Activated CD8-positive, alpha-beta T cell treated with anti-CD3 and anti-CD28 coated beads, Interleukin-2, amount 10 ng/mL, durations not matched to agents 7 days and 5 days (primary cell): ENCODE results near the gene NTHL1. TPM values are rescaled to one million over a fixed set of nuclear protein-coding genes. Genes with fewer than 3 reads are reported as not detected.
"Not testable (repeated sequence)": the region's sequence is repeated elsewhere in the genome, so short reads cannot be mapped to it uniquely, and the experiment has no call there.

Experiments used
- ATAC-seq: fragments of 150-1000 bp; cut with Tn5 transposase; one replicate; pipeline ENCODE4 v1.10.0; 2021; ENCODE audit warnings: moderate library complexity
- CTCF ChIA-PET: fragments of 350-600 bp; sonication (Branson Sonifier 250); formaldehyde crosslinking; loops from one replicate; lab custom pipeline; 2021; ENCODE audit warnings: antibody characterized with exemption; lab: Charles Lee
- POLR2A ChIA-PET: fragments of 350-600 bp; sonication (Branson Sonifier 250); formaldehyde crosslinking; loops from one replicate; lab custom pipeline; 2021; ENCODE audit warnings: antibody characterized with exemption; lab: Charles Lee
- DNase-seq: peaks from one replicate; pipeline ENCODE4 v3.0.0-alpha.2; 2020
- H3K27ac Mint-ChIP-seq: one replicate; pipeline ENCODE4 v1.8.0; 2021; ENCODE audit warnings: mild to moderate bottlenecking, mixed read lengths
- H3K27me3 Mint-ChIP-seq: one replicate; pipeline ENCODE4 v1.8.0; 2021; ENCODE audit warnings: low read depth, mixed read lengths
- H3K36me3 Mint-ChIP-seq: one replicate; pipeline ENCODE4 v1.8.0; 2021; ENCODE audit warnings: low read depth, mixed read lengths
- H3K4me1 Mint-ChIP-seq: one replicate; pipeline ENCODE4 v1.8.0; 2021; ENCODE audit warnings: low read depth, mixed read lengths
- H3K4me3 Mint-ChIP-seq: one replicate; pipeline ENCODE4 v1.8.0; 2021; ENCODE audit warnings: mild to moderate bottlenecking, mixed read lengths
- H3K9me3 Mint-ChIP-seq: one replicate; pipeline ENCODE4 v1.8.0; 2022; ENCODE audit warnings: mixed read lengths; ENCODE audit not compliant: insufficient read depth
- total RNA-seq, 2 experiments: library from RNA; stranded (reverse); gene quantifications; one replicate each; pipeline ENCODE4 v1.2.3, GENCODE V29; 2021

NTHL1 gene
- total RNA-seq, 2 experiments from 2014 or later: 29.9 to 35.3 TPM

DNA sequence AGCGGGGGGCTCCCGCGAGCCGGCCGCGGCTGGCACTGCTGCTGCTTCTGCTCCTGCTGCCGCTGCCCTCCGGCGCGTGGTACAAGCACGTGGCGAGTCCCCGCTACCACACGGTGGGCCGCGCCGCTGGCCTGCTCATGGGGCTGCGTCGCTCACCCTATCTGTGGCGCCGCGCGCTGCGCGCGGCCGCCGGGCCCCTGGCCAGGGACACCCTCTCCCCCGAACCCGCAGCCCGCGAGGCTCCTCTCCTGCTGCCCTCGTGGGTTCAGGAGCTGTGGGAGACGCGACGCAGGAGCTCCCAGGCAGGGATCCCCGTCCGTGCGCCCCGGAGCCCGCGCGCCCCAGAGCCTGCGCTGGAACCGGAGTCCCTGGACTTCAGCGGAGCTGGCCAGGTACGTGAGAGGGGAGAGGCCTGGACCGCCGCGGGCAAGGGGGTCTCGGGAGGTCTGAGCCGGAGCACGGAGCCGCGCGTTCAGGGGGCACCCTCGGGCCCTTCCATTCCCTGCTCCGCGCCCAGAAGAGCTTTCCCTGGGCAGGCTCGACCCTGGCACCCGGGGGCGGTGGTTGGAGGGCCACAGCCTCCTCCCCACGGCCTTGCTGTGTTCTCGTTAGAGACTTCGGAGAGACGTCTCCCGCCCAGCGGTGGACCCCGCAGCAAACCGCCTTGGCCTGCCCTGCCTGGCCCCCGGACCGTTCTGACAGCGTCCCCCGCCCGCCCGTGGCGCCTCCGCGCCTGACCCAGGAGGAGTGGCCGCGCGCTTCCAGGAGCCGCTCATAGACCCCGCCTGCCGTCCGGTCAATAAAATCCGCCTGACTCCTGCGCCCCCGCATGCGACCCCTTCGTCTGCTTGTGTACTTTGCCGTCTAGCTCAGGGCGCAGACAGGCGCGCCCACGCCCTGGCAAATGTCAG is 27.5 kb downstream of the NTHL1 start:
- Mint-ChIP-seq H3K9me3 (no peaks in the 10 kb centered on the region), H3K27ac (no peak overlapping the region), H3K27me3 (peaks cover 22% of the 10 kb centered on the region), H3K4me3 (no peak overlapping the region), H3K4me1 (peaks cover 17% of the 10 kb centered on the region), H3K36me3 (no peaks in the 10 kb centered on the region)
- DNase-seq: no peak
- ATAC-seq: no peak
- ChIA-PET POLR2A (interaction anchor here (2.0 kb wide), 1 partner anchor 135 kb away, joined by 7 read pairs; the partner anchor contains the start of gene TRAF7), CTCF (interaction anchor here (1.1 to 1.6 kb wide), 3 partner anchors 17 to 135 kb away, joined by 3 to 9 read pairs (median 5); partner anchors contain the start of gene TRAF7)

DNA sequence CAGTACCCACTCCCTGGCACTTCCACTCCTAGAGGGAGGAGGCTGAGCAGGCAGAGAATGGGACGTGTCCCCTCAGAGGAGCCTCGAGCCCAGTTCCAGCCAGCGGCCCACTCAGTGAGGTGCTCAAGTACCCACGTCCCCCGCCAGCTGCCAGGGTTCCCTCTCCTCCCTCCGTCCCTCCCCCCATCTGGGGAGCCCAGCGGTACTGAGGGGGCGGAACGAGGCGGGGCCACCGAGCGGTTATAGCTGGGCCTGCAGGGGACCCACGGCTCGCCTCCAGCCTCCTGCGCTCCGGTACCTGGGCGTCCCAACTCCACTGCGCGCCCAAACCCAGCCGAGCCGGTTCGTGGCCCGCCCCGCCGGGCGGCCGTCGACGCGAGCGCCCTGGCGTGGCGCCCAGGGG is 28.1 kb downstream of the NTHL1 start, which contains the start of gene NPW:
NPW (plus strand) TSS at position 268 of the 403 bp plus-strand sequence.
- POLR2A ChIA-PET: interaction anchor here (2.0 kb wide), 1 partner anchor 136 kb away, joined by 7 read pairs; the partner anchor contains the start of gene TRAF7
- peaks cover 17% of the 10 kb centered on the region for H3K4me1 Mint-ChIP-seq
- no peak within 1 kb of the TSS for H3K27ac Mint-ChIP-seq
- ATAC-seq: no peak
- H3K4me3 Mint-ChIP-seq: no peak within 1 kb of the TSS
- no peaks in the 10 kb centered on the region for H3K9me3 Mint-ChIP-seq
- no peaks in the 10 kb centered on the region for H3K36me3 Mint-ChIP-seq
- DNase-seq: peak; percentile 38
- CTCF ChIA-PET: interaction anchor here (1.2 to 1.6 kb wide), 2 partner anchors 16 to 136 kb away, joined by 3 to 9 read pairs; partner anchors contain the start of gene TRAF7
- H3K27me3 Mint-ChIP-seq: peaks cover 20% of the 10 kb centered on the region

DNA sequence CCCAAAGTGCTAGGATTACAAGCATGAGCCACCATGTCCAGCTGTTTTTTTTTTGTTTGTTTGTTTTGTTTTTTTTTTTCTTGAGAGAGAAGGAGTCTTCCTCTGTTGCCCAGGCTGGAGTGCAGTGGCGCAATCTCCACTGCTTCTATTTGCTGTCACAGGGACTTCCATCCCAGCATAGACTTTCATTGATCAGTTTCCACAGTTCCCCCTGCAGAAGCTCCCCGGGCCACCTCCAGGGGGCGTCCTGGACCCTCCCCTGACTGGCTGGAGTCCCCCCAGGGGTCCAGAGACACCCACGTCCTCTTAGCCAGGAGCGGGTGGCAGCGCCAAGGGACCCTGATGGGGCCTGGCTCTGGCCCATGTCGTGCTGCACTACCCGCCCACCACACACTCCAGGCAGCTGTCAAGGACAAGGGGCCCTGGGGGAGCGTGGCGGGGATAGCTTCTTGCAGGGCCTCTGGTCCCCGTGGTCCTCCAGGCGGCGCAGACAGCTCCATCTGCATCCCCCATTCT is 31.2 kb downstream of the NTHL1 start:
- no peak overlapping the region for H3K4me3 Mint-ChIP-seq
- DNase-seq (no peak), ATAC-seq (peak; percentile 35)
- H3K27me3 Mint-ChIP-seq: peaks cover 14% of the 10 kb centered on the region
- no peaks in the 10 kb centered on the region for H3K9me3 Mint-ChIP-seq
- H3K27ac Mint-ChIP-seq: no peak overlapping the region
- H3K36me3 Mint-ChIP-seq: no peaks in the 10 kb centered on the region
- H3K4me1 Mint-ChIP-seq: no peaks in the 10 kb centered on the region
- CTCF ChIA-PET: interaction anchor here (1.0 to 2.0 kb wide), 7 partner anchors 8 to 139 kb away, joined by 3 to 10 read pairs (median 6); partner anchors contain the start of gene TRAF7
- POLR2A ChIA-PET: interaction anchor here (1.5 kb wide), 1 partner anchor 138 kb away, joined by 7 read pairs; the partner anchor contains the start of gene TRAF7

DNA sequence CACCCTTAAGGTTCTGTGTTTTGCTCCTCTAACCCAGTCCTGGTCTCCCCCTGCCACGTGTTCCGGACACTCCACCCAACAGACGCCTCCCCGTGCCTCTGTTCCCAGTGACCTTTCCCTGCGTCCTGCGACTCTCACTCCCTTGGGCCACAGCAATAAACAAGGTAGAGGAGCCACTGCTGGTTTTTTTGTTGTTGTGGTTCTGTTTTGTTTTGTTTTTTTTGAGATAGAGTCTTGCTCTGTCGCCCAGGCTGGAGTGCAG is 31.8 kb downstream of the NTHL1 start:
- Mint-ChIP-seq H3K4me3 (no peak overlapping the region), H3K27ac (no peak overlapping the region), H3K9me3 (no peaks in the 10 kb centered on the region), H3K27me3 (peaks cover 14% of the 10 kb centered on the region), H3K36me3 (no peaks in the 10 kb centered on the region), H3K4me1 (no peaks in the 10 kb centered on the region)
- POLR2A ChIA-PET: no interaction called here
- DNase-seq: no peak
- CTCF ChIA-PET: interaction anchor here (1.0 to 2.0 kb wide), 7 partner anchors 8 to 139 kb away, joined by 3 to 10 read pairs (median 6); partner anchors contain the start of gene TRAF7
- no peak for ATAC-seq

DNA sequence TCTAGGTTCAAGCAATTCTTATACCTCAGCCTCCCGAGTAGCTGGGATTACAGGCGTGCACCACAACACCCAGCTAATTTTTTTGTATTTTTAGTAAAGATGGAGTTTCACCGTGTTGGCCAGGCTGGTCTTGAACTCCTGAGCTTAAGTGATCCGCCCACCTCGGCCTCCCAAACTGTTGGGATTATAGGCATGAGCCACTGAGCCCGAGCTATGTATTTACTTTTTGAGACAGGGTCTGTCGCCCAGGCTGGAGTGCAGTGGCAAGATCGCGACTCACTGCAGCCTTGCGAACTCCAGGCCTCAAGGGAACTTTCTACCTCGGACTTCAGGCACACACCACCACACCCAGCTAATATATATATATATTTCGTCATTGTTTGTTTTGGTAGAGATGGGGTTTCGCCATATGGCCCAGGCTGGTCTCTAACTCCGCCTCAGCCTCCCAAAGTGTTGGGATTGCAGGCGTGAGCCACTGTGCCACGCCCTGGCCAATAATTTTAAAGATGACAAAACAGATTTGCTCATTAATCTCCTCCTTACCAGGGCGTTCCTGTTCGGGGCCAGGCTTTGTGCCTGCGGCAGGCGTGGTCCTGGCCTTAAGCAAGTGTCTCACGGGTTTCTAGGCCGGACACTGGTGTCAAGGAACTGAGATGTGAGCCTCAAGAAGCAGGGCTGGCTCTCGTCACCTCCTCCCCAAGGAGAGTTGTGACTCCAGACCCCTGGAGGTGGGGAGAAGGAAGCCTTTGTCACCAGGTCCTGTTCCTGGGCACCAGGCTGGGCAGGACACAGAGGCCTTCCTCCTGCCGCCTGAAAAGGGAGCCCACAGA is 32.3 kb downstream of the NTHL1 start:
- DNase-seq: no peak
- peaks cover 10% of the 10 kb centered on the region for H3K27me3 Mint-ChIP-seq
- H3K4me1 Mint-ChIP-seq: peaks cover 2% of the 10 kb centered on the region
- no peak overlapping the region for H3K4me3 Mint-ChIP-seq
- H3K9me3 Mint-ChIP-seq: no peaks in the 10 kb centered on the region
- H3K27ac Mint-ChIP-seq: no peak overlapping the region
- H3K36me3 Mint-ChIP-seq: peaks cover under 1% of the 10 kb centered on the region
- ChIA-PET CTCF (interaction anchor here (1.6 to 2.0 kb wide), 3 partner anchors 11 to 140 kb away, joined by 4 to 10 read pairs (median 6); partner anchors contain the start of gene TRAF7), POLR2A (no interaction called here)
- no peak for ATAC-seq

DNA sequence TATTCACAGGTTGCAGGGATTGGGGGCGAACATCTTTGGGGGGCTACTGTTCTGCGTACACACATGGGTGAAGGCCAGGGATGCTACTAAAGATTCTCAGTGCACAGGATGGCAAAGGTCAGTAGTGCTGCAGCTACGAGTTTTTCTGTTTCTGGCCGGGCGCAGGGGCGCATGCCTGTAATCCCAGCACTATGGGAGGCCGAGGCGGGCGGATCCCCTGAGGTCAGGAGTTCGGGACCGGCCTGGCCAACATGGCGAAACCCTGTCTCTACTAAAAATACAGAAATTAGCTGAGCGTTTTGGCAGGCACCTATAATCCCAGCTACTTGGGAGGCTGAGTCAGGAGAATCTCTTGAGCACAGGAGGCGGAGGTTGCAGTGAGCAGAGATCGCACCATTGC is 34.1 kb downstream of the NTHL1 start:
- Mint-ChIP-seq H3K4me1 (peaks cover 9% of the 10 kb centered on the region), H3K27ac (no peak overlapping the region), H3K36me3 (peaks cover 9% of the 10 kb centered on the region), H3K4me3 (no peak overlapping the region), H3K27me3 (no peaks in the 10 kb centered on the region), H3K9me3 (no peaks in the 10 kb centered on the region)
- POLR2A ChIA-PET: interaction anchor here (1.4 kb wide), 1 partner anchor 71 kb away, joined by 4 read pairs; the partner anchor contains the start of gene MSRB1
- no peak for DNase-seq
- ATAC-seq: no peak
- CTCF ChIA-PET: interaction anchor here (1.0 to 2.2 kb wide), 6 partner anchors 9 to 182 kb away, joined by 3 to 9 read pairs (median 4); partner anchors contain the start of gene GFER

DNA sequence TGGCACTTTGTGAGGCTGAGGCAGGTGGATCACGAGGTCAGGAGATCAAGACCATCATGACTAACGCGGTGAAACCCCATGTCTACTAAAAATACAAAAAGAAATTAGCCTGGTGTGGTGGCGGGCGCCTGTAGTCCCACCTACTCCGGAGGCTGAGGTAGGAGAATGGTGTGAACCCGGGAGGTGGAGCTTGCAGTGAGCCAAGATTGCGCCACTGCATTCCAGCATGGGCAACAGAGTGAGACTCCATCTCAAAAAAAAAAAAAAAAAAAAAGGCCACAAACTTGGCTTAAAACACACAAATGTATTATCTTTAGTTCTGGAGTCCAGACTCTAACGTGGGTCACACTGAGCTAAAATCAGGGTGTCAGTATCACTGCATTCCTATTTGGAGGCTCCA is 35.9 kb downstream of the NTHL1 start:
- POLR2A ChIA-PET: interaction anchor here (1.2 to 1.5 kb wide), 2 partner anchors 40 to 51 kb away, joined by 3 read pairs; partner anchors contain the start of gene TBL3
- Mint-ChIP-seq H3K36me3 (peaks cover 19% of the 10 kb centered on the region), H3K4me1 (peaks cover 26% of the 10 kb centered on the region)
- H3K4me3 Mint-ChIP-seq, H3K27me3 Mint-ChIP-seq, H3K27ac Mint-ChIP-seq, DNase-seq, ATAC-seq, H3K9me3 Mint-ChIP-seq: not testable (repeated sequence)
- CTCF ChIA-PET: interaction anchor here (1.4 kb wide), 1 partner anchor 8 kb away, joined by 5 read pairs; no protein-coding TSS in a partner anchor

DNA sequence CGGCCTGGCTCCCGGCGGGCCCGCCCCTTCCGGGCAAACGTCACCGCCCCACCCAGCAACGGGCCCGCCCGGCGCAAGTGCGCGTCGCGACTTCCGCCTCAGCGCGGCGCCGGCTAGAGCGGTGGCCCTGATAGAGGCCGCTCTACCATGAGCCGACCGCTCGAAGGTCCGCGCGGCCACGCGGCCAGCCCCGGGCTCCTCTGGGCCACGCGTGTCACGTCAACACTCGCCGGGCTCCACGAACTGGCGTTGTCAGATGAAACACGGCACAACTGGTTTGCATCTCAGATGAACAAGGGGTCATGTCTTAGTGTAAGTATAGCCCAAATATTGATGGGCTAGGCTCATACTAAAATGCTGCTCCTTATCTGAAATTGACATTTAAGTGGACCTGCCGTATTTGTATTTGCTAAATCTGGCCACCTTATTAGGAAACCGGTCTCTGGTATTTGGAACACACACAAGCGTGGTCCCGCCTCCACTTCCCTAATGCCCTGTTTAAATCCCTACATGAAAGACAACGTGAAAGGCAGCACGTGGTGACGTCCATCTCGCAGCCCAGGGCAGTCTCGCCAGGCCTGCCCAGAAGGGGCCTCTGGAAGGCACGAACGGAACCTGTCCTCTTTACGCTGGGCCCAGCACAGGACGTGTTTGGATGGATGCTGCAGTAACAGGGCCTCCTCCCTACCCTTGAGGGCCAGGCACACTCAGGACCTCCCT is 37.7 kb downstream of the NTHL1 start, which contains the start of gene ZNF598:
ZNF598 (minus strand) TSS at position 31 of the 720 bp plus-strand sequence.
- Mint-ChIP-seq H3K27me3 (no peaks in the 10 kb centered on the region), H3K27ac (peak within 1 kb of the TSS; percentile 90), H3K4me1 (peaks cover 35% of the 10 kb centered on the region), H3K36me3 (peaks cover 24% of the 10 kb centered on the region), H3K9me3 (no peaks in the 10 kb centered on the region), H3K4me3 (peak within 1 kb of the TSS; percentile 84)
- ATAC-seq (peak; percentile 92), DNase-seq (peak; percentile 83)
- ChIA-PET POLR2A (interaction anchor here (1.2 kb wide), 1 partner anchor 17 kb away, joined by 4 read pairs; no protein-coding TSS in a partner anchor), CTCF (no interaction called here)

DNA sequence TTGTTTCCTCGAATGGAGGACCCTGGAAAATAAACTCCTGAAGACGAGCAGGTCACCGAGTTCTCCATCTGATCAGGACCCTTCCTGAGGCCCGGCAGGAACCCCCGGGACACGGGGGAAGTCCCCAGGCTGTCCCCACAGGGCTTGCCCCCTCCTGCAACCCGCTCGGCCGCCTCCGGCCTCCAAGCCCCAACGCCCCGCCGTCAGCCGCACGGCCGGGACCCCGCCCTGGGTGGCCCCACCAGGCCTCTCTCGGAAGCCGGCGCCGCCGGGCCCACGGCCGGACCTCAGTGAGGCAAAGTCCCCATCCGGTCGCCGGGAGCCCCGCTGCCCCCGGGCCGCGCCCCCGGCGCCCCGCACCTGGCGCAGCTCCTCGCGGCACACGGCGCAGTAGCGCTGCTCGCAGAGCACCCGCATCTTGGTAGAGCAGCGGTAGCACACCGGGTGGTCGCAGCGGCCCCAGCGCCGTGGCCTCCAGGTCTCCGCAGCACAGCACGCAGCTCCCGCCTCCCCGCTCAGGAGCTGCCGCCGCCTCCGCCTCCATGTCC is 38.4 kb downstream of the NTHL1 start:
- peaks cover 26% of the 10 kb centered on the region for H3K36me3 Mint-ChIP-seq
- ChIA-PET CTCF (interaction anchor here (0.7 to 2.5 kb wide), 3 partner anchors 13 to 142 kb away, joined by 3 to 12 read pairs (median 3); no protein-coding TSS in a partner anchor), POLR2A (interaction anchor here (0.6 to 2.2 kb wide), 7 partner anchors 16 to 197 kb away, joined by 3 to 16 read pairs (median 4); partner anchors contain the start of genes NTHL1, TRAF7 and TSC2)
- no peaks in the 10 kb centered on the region for H3K9me3 Mint-ChIP-seq
- H3K27me3 Mint-ChIP-seq: no peaks in the 10 kb centered on the region
- peak overlapping the region; percentile 84 for H3K4me3 Mint-ChIP-seq
- DNase-seq (peak; percentile 33), ATAC-seq (peak; percentile 59)
- H3K4me1 Mint-ChIP-seq: peaks cover 37% of the 10 kb centered on the region
- H3K27ac Mint-ChIP-seq: peak overlapping the region; percentile 88

DNA sequence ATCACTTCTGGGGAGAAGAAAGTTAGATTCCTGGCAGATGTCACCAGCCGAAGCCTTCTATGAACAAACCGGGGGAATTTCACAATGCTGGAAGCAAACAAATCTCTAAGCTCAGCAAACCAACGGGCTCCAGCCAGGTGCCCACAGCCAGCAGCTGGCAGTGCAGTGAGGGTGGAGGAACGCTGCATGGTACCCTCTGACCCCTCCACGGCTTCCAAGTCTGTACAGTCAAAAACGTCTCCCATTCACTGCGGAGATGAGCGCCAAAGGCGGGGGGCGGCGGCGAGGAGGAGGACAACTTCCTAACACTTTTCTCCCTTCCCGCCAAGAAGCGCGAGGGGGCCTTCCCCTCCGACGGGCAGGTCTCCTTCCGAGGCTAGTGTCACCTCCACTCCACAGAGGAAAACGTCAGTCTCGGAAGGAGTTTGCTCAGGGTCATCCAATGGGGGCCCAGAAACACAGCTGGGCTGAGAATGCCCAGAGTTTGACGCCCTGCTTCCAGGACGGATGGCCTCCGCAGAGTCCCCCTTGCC is 38.9 kb downstream of the NTHL1 start:
- H3K27ac Mint-ChIP-seq: peak overlapping the region; percentile 88
- no peaks in the 10 kb centered on the region for H3K9me3 Mint-ChIP-seq
- ATAC-seq (peak; percentile 7), DNase-seq (peak; percentile 59)
- H3K27me3 Mint-ChIP-seq: no peaks in the 10 kb centered on the region
- peaks cover 26% of the 10 kb centered on the region for H3K36me3 Mint-ChIP-seq
- H3K4me3 Mint-ChIP-seq: peak overlapping the region; percentile 84
- peaks cover 41% of the 10 kb centered on the region for H3K4me1 Mint-ChIP-seq
- CTCF ChIA-PET: interaction anchor here (0.7 to 2.5 kb wide), 6 partner anchors 8 to 143 kb away, joined by 3 to 12 read pairs (median 4); no protein-coding TSS in a partner anchor
- POLR2A ChIA-PET: interaction anchor here (0.6 to 2.2 kb wide), 7 partner anchors 16 to 198 kb away, joined by 3 to 16 read pairs (median 4); partner anchors contain the start of genes NTHL1, TRAF7 and TSC2
